A673 (cell line): ENCODE measurements around the gene MYLK4. TPM values are rescaled to one million over a fixed set of nuclear protein-coding genes. Genes with fewer than 3 reads are reported as not detected.

Experiments
- BruUV-seq: library from RNA; stranded (reverse); fragments of 400-500 nt; replicated peaks from 2 replicates; lab custom pipeline; 2021; lab: Mats Ljungman, UMichigan
- CTCF ChIA-PET: fragments of 300-600 bp; sonication (Branson Sonifier 250); formaldehyde crosslinking; loops from one replicate; lab custom pipeline; 2022; ENCODE audit warnings: antibody characterized with exemption; lab: Charles Lee
- POLR2A ChIA-PET: fragments of 300-600 bp; sonication (Branson Sonifier 250); formaldehyde crosslinking; loops from one replicate; lab custom pipeline; 2022; ENCODE audit warnings: antibody characterized with exemption; ENCODE audit not compliant: low non-redundant PET; lab: Charles Lee
- DNase-seq: peaks from one replicate; pipeline ENCODE4 v3.0.0-alpha.2; 2015; ENCODE audit warnings: low spot score
- H3K27ac ChIP-seq: fragments of 200-600 bp; sonication (generic); 2 replicates; pipeline ENCODE4 v1.5.1; 2016; ENCODE audit warnings: mixed run types, low read depth, mild to moderate bottlenecking, mixed read lengths, antibody characterized with exemption, low read length; ENCODE audit not compliant: poor library complexity, severe bottlenecking
- H3K27me3 ChIP-seq: fragments of 200-600 bp; sonication (generic); replicated peaks from 2 replicates; pipeline ENCODE4 v1.6.1; 2017; ENCODE audit warnings: mixed run types, low read depth, mild to moderate bottlenecking, mixed read lengths, antibody characterized with exemption, low read length; ENCODE audit not compliant: insufficient read depth, poor library complexity
- H3K36me3 ChIP-seq: fragments of 200-600 bp; sonication (generic); 2 replicates; pipeline ENCODE4 v1.6.1; 2016; ENCODE audit warnings: mixed run types, mild to moderate bottlenecking, mixed read lengths, antibody characterized with exemption, low read length; ENCODE audit not compliant: insufficient read depth, poor library complexity, severe bottlenecking
- H3K4me1 ChIP-seq: fragments of 200-600 bp; sonication (generic); 2 replicates; pipeline ENCODE4 v1.6.1; 2017; ENCODE audit warnings: mixed run types, mild to moderate bottlenecking, mixed read lengths, antibody characterized with exemption, low read length; ENCODE audit not compliant: insufficient read depth, poor library complexity, severe bottlenecking
- H3K4me3 ChIP-seq: fragments of 200-600 bp; sonication (generic); 2 replicates; pipeline ENCODE4 v1.5.1; 2016; ENCODE audit warnings: low read depth, mixed run types, mild to moderate bottlenecking, mixed read lengths, low read length; ENCODE audit not compliant: poor library complexity, severe bottlenecking
- H3K9me3 ChIP-seq: fragments of 200-600 bp; sonication (generic); 2 replicates; pipeline ENCODE4 v1.6.1; 2016; ENCODE audit warnings: mixed run types, low read depth, mild to moderate bottlenecking, mixed read lengths, antibody characterized with exemption, low read length; ENCODE audit not compliant: poor library complexity, severe bottlenecking
- EZH2 ChIP-seq: fragments of 200-600 bp; sonication (generic); IDR thresholded peaks from 2 replicates; pipeline ENCODE4 v1.6.1; 2017; ENCODE audit warnings: borderline replicate concordance, low read depth, mild to moderate bottlenecking, mixed read lengths, antibody characterized with exemption, low read length; ENCODE audit not compliant: poor library complexity, severe bottlenecking
- intact Hi-C: fragments of 100-400 bp; cut with micrococcal nuclease; formaldehyde crosslinking; loops from one replicate; pipeline ENCODE4 v1.10.0; 2022; ENCODE audit not compliant: unreplicated experiment
- total RNA-seq: library from RNA; stranded (reverse); gene quantifications from 2 replicates; pipeline ENCODE4 v1.2.3, GENCODE V29; 2021
- TF ChIP-seq, protein P1 (sequence below): fragments of 300-800, 200-600 bp; sonication (generic); conservative IDR thresholded peaks from 2 replicates; pipeline ENCODE4 v1.5.1; 2017; ENCODE audit warnings: low read depth, mild to moderate bottlenecking, antibody characterized with exemption, low read length, moderate library complexity, mixed read lengths

Gene MYLK4
- total RNA-seq, 1 experiment from 2014 or later = 0.39 TPM

DNA sequence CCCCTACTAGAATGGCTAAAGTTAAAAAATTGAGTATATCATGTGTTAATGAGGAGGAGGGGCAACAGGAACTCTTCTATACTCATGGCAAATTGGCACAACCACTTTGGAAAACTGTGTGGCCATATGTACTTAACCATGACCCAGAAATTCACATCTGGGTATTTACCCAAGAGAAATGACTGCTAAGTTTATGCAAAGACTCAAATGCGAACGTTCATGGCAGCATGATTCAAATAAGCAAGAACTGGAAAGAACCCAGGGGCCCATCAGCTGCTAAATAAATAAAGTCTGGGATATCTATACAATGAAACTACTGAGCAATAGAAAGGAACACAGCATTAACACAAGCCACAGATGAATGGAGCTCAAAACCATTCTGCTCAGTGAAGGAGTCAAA, 107.6 kb downstream of the MYLK4 start:
- intact Hi-C loops = no loop called here
- POLR2A ChIA-PET = no interaction called here
- CTCF ChIA-PET = no interaction called here

DNA sequence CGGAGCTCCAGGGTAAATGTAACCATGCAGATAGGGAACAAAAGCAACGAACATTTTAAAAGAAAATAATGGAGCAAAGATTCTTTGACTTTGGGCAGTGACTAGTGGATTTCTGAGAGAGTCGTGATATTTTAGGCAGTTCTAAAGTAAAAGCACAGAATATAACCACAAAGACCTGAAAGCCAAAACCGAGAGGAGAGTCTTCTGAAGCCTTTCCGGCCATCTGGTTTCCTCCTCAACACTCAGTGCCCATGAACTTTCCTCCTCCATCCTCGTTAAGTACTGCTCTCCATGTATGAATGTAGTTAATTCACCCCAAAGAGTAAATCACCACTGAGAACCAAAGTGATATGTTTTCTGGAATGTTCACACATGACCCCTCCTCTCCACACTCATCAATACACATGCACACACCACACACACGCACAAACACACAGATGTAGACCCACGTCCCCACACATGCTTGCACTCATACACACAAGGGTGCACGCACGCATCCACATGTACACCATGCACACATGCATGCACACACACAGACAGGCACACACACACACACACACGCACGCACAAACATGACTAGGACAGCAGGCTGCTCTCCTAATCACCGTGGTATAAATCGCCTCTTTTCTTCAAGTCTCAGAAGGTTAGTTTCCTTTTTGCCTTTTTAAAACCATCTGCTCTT, 109.5 kb downstream of the MYLK4 start:
- Histone ChIP-seq H3K36me3 (no peaks in the 10 kb centered on the region), H3K9me3 (no peaks in the 10 kb centered on the region), H3K27me3 (no peaks in the 10 kb centered on the region), H3K27ac (no peak overlapping the region), H3K4me3 (no peak overlapping the region), H3K4me1 (no peaks in the 10 kb centered on the region)
- no peak for DNase-seq
- POLR2A ChIA-PET = no interaction called here
- intact Hi-C loops = no loop called here
- CTCF ChIA-PET = no interaction called here
- no TSS peak for BruUV-seq
- TF ChIP-seq, protein P1, sequence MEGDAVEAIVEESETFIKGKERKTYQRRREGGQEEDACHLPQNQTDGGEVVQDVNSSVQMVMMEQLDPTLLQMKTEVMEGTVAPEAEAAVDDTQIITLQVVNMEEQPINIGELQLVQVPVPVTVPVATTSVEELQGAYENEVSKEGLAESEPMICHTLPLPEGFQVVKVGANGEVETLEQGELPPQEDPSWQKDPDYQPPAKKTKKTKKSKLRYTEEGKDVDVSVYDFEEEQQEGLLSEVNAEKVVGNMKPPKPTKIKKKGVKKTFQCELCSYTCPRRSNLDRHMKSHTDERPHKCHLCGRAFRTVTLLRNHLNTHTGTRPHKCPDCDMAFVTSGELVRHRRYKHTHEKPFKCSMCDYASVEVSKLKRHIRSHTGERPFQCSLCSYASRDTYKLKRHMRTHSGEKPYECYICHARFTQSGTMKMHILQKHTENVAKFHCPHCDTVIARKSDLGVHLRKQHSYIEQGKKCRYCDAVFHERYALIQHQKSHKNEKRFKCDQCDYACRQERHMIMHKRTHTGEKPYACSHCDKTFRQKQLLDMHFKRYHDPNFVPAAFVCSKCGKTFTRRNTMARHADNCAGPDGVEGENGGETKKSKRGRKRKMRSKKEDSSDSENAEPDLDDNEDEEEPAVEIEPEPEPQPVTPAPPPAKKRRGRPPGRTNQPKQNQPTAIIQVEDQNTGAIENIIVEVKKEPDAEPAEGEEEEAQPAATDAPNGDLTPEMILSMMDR = no peak
- TF ChIP-seq EZH2 = no peak

More for the DNA sequence above, 107.6 kb downstream of the MYLK4 start:
- Histone ChIP-seq H3K27ac (no peak overlapping the region), H3K9me3 (no peaks in the 10 kb centered on the region), H3K27me3 (no peaks in the 10 kb centered on the region), H3K4me1 (no peaks in the 10 kb centered on the region), H3K36me3 (no peaks in the 10 kb centered on the region), H3K4me3 (no peak overlapping the region)
- no TSS peak for BruUV-seq
- TF ChIP-seq EZH2 = no peak
- TF ChIP-seq, protein P1 = no peak
- no peak for DNase-seq

DNA sequence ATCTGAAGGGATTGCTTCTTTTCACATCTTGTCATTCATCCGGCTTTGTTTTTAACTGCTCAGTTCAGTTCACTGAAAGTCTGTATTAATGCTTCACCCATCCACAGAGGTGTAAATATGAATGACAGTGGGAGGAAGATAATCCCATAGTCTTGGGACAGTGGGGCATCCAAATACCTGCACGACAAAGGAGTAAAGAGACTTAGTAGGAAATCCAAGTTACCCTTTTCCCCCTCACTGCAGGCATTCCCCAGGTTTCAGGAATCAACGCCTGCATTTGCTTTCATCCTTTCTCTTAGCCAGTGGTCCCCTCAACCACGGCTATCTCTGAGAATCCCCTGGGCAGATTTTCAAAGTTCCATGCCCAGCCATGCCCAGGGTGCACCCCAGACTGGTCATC, 110.2 kb downstream of the MYLK4 start:
- ChIA-PET CTCF (no interaction called here), POLR2A (no interaction called here)
- intact Hi-C loops = no loop called here
- Histone ChIP-seq H3K27me3 (no peaks in the 10 kb centered on the region), H3K4me3 (no peak overlapping the region), H3K9me3 (no peaks in the 10 kb centered on the region), H3K27ac (no peak overlapping the region), H3K36me3 (no peaks in the 10 kb centered on the region), H3K4me1 (no peaks in the 10 kb centered on the region)
- BruUV-seq = no TSS peak
- no peak for TF ChIP-seq EZH2
- DNase-seq = no peak

DNA sequence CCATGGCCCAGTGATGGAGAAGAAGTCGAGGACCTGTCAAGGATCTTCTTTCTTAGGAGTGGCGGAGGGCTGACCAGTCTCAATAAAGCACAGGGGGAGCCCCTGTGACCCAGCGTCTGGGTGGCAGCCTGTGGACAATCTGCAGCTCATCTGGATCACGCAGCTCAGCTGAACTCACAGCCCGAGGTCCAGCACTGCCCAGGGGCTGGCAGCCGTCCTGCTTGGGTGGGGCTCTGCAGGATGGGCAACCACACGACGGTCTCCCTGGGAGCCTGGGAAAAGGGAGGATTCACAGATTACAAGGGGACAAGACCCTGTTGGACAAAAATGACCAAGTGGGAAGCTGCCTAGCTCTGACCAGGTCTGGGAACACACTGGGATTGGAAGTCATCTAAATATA, 110.8 kb downstream of the MYLK4 start:
- BruUV-seq = no TSS peak
- H3K4me1 ChIP-seq = no peaks in the 10 kb centered on the region
- intact Hi-C loops = no loop called here
- no peaks in the 10 kb centered on the region for H3K9me3 ChIP-seq
- ChIA-PET CTCF (no interaction called here), POLR2A (no interaction called here)
- DNase-seq = no peak
- H3K36me3 ChIP-seq = no peaks in the 10 kb centered on the region
- no peak overlapping the region for H3K27ac ChIP-seq
- no peaks in the 10 kb centered on the region for H3K27me3 ChIP-seq
- no peak for TF ChIP-seq EZH2
- TF ChIP-seq, protein P1 = no peak
- no peak overlapping the region for H3K4me3 ChIP-seq
